GM18520 (cell line): ENCODE measurements around the gene KCNE5.
"Not testable (repeated sequence)": the region's sequence is repeated elsewhere in the genome, so short reads cannot be mapped to it uniquely, and the experiment has no call there.

Source experiments
- ATAC-seq: cut with Tn5 transposase; IDR thresholded peaks from one replicate; pipeline ENCODE4 v1.9.1; 2021; ENCODE audit not compliant: unreplicated experiment

Gene KCNE5, protein sequence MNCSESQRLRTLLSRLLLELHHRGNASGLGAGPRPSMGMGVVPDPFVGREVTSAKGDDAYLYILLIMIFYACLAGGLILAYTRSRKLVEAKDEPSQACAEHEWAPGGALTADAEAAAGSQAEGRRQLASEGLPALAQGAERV

DNA sequence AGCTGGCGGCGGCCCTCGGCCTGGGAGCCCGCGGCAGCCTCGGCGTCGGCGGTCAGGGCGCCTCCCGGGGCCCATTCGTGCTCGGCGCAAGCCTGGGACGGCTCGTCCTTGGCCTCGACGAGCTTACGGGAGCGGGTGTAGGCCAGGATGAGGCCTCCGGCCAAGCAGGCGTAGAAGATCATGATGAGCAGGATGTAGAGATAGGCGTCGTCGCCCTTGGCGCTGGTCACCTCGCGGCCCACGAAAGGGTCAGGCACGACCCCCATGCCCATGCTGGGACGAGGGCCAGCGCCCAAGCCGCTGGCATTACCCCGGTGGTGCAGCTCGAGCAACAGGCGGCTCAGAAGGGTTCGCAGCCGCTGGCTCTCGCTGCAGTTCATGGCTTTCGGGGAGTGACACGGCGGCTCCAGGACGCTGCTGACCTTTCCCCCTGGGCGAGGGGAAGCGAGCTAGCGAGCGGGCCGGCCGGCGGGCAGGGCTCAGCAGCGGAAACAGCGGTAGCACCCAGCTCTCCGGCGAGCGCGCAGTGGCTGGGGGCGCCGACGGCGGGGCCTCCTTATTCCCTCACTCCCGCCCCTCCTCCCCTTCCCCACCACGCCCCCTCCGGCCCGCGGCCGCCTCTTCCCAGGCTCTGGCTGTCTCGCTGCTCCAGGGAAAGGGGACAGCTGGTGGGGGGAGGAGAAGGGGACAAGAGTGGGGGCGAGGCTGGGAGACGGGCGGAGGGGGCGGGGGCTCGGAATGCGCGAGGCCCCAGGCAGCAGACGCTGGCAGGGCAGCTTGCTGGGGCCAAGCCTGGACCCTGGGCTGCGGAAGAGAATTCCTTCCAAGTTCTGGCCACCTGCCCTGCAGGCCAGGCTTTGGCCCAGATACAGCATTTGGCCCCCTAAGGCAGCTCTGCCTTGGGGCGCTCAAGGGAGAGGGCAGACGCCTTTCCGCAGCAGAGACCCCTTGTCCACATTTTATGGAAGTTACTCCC lies at the start of gene KCNE5:
TSS of gene KCNE5 (minus strand) at position 532 of the 976 bp plus-strand sequence. CDS start at position 380, 152 bp downstream.
- no peak for ATAC-seq

DNA sequence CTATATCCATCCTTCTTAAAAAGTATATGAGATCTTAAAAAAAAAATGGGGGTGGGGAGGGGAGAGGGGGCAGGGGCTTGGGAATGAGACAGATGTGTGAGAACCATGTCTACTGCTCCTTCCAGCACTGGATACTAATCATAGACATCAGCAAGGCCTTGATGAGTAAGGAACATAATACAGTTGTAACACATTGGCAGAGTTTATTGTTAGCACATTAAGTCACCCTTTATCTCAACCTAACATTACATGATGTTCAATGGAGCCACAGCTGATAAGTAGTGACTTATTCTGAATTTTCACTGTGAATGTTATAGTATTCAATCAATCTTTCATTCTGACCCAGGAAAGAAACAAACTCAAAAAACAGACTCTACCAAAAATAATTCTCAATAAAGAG lies 47.3 kb upstream of the KCNE5 start:
- no peak for ATAC-seq

DNA sequence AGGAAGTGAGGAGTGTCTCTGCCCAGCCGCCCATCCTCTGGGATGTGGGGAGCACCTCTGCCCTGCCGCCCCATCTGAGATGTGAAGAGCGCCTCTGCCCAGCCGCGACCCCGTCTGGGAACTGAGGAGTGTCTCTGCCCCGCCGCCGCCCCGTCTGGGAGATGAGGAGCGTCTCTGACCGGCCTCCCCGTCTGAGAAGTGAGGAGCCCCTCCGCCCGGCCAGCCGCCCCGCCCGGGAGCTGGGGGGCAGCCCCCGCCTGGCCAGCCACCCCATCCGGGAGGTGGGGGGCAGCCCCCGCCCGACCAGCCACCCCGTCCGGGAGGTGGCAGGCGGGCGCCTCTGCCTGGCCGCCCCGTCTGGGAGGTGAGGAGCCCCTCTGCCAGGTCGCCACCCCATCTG lies 46.2 kb upstream of the KCNE5 start:
- ATAC-seq = not testable (repeated sequence)

DNA sequence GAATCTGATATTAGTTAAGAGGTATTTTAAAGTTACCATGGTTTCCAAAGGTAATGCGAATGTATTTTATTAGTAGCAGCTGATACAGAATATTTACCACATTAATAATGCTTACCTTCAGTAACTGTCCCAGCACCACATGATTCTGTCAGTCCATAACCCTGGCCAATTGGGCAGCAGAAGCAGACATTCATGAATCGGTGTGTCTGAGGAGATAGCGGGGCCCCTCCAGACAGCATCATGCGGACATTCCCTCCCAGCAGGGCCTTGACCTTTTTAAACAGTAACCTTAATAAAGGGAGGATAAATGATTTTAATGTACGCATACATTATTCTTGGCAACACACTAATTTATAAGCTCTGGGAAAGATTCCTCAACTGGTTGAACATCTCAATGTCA lies 43.0 kb upstream of the KCNE5 start:
- ATAC-seq = no peak

DNA sequence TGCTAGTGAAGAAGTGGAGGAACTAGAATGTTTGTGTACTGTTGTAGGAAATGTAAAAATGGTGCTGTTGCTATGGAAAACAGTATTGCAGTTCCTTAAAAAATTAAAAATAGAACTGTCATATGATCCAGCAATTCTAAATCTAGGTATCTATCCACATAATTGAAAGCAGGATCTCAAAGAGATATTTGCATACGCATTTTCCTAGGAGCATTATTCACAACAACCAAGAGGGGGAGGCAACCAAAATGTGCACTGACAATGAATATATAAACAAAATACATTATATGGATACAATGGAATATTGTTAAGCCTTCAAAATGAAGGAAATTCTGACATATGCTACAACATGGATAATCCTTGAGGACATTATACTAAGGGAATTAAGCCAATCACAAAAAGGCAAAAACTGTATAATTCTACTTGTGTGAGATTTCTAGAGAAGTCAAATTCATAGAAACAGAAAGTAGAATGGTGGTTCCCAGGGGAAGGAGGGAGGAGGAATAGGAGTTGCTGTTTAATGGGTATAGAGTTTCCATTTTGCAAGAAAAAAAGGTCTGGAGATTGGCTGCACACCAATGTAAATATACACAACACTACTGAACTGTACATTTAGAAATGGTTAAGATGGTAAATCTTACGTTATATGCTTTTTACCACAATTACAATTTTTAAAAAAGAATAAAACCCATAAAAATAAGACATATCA lies 35.6 kb upstream of the KCNE5 start:
- no peak for ATAC-seq

DNA sequence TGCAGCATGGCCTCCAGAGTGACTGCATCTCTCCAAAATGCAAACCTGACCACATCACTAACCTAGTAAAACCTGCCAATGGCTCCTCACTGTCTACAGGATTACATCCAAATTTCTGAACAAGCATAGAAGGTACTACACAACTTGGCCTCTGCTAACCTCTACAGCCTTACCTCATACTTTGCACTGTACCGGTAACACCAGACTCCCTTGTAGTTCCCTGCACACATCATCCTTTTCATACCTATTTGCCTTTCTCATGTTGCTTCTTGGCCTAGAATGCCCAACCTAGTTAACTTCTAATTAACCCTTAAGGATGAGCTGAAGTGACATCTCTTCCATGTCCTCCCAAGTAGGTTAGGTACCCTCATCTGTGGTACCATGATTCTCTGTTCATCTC lies 33.4 kb upstream of the KCNE5 start:
- ATAC-seq = no peak

DNA sequence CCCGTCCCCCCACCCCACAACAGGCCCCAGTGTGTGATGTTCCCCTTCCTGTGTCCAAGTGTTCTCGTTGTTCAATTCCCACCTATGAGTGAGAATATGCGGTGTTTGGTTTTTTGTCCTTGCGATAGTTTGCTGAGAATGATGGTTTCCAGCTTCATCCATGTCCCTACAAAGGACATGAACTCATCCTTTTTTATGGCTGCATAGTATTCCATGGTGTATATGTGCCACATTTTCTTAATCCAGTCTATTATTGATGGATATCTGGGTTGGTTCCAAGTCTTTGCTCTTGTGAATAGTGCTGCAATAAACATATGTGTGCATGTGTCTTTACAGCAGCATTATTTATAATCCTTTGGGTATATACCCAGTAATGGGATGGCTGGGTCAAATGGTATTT lies 32.4 kb upstream of the KCNE5 start:
- not testable (repeated sequence) for ATAC-seq

DNA sequence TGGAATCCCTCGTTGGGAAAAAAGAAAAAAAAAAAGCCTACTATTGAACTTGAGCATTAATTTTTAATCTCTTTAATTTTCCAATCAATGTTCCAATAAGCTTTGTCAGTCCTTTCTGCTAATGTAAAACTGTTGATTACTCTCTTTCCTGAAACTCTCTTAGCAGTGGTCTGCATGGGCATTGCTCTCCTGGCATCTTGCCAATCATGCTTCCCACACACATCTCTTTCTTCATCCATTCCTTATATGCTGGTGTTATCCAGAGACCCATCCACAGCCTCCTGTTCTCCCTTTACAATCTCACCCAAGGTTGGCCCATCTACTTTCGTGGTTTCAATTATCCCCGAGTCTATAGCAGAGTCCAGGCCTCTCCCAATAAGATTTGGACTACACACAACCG lies 31.8 kb upstream of the KCNE5 start:
- no peak for ATAC-seq

DNA sequence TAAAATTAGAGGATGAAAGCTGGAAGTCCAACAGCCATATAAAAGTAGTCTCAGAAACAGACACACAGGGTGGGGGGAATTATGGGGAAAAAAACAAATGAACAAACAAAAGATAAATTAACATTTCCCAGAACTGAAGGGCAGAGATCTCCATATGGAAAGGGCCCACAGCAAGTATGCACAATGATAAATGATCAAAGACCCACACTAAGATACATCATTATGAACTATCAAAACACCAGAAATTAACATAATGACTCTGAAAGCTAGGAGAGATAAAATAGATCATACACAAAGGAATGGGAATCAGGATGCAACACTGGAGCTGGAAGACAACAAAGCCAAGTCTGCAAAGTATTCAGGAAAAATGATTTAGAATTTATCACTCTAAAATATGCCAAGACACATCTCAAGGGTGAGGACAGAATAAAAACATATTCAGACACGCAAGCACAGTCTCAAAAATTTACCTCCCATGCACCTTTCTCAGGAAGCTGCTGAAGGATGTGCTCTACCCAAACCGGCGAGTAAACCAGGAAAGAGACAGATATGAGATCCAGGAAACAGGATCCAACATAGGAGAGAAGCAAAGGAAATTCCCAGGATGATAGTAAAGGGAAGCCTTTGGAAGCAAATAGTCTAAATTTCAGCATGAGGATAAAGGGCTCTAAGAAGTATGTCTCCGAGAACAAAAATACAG lies 30.7 kb upstream of the KCNE5 start:
- ATAC-seq = no peak

DNA sequence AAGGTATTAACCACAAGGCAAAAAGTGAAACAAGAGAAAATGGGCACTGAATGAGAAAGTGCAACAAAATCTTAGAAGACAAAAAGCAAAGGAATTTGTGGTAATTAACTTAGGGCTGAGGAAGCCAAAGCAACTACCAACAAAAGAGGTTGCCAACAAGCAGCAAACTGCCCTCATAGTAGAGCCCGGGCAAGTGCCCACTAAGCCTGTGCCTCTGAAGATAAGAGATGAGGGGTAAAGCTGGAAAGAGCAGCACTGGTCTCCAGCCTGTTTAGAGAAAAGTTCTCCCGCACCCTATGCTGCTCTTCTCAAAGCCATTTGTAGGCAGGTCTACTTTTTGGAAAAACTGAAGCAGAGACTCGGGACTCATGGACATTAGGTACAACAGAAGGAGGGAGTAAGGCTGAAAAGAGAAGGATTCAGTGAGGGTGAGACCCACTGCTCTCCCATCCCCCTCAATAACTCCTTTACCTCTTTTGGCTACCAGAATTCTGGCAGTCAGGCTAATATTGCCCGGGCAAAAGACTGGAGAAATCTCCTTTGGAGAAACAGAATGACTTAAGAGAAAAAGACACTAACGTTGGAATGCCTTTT lies 29.6 kb upstream of the KCNE5 start:
- ATAC-seq = no peak

DNA sequence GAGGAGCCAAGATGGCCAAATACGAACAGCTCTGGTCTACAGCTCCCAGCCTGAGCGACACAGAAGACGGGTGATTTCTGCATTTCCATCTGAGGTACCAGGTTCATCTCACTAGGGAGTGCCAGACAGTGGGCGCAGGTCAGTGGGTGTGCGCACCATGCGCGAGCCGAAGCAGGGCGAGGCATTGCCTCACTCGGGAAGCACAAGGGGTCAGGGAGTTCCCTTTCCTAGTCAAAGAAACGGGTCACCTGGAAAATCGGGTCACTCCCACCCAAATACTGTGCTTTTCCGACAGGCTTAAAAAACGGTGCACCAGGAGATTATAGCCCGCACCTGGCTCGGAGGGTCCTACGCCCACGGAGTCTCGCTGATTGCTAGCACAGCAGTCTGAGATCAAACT lies 19.7 kb upstream of the KCNE5 start:
- not testable (repeated sequence) for ATAC-seq

DNA sequence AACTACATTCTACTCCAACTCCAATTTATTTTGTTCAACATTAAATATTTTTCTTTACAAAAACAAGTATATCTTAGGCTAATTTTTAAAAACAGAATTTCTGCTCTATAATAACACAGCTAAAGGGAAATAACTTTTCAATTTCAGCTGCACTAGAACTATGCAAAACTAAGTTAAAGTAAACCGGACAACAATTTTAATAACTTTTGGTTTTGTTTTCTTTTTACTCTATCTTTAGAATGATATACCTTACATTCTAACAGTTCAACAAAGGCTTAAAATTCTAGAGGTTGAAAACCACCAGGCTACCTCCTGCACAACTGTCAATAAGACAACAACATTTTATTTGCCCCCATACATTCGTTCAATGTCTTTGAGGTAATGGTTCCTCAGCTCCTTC lies 18.7 kb upstream of the KCNE5 start:
- no peak for ATAC-seq

DNA sequence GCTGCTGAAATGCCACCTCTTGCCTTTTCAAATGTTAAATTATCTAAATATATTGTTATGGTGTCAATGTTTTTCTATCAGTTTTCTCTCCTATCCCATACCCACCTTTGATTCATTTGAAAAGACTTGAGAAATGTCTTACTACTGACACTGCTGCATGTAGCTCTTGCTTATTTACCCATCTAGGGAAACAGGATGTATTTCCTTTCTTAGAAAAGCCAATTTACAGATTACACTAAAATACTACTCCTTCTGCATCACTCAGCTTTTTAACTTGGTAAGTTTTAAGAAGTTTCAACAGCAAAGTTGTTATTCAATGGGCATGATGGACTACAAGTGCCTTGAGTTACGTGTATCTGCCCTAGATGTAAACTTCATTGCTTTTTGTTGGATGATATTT lies 13.2 kb upstream of the KCNE5 start:
- no peak for ATAC-seq

DNA sequence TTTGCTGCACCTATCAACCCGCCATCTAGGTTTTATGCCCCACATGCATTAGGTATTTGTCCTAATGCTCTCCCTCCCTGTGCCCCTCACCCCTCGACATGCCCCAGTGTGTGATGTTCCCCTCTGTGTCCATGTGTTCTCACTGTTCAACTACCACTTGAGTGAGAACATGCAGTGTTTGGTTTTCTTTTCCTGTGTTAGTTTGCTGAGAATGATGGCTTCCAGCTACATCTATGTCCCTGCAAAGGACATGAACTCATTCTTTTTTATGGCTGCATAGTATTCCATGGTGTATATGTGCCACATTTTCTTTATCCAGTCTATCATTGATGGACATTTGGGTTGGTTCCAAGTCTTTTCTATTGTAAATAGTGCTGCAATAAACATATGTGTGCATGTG lies 12.5 kb upstream of the KCNE5 start:
- ATAC-seq = not testable (repeated sequence)

DNA sequence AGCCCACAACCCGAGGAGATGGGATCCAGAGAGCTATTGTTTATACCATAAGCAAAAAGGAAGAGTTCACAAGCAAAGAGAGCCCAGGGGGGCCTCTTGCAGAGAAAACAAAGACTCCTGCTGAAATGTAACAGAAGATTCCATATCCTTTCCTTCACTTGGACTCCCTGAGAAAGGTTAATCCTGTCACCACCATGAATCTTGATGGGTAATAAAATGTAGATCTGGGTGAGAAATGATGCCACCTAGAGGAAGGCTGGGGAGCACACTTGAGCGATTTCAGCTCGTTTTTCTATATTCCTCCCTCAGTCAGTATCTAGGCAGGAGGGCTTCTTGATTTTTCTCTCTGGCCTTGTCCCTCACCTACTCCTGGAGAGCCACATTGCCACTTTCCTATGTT lies 10.2 kb upstream of the KCNE5 start:
- no peak for ATAC-seq

DNA sequence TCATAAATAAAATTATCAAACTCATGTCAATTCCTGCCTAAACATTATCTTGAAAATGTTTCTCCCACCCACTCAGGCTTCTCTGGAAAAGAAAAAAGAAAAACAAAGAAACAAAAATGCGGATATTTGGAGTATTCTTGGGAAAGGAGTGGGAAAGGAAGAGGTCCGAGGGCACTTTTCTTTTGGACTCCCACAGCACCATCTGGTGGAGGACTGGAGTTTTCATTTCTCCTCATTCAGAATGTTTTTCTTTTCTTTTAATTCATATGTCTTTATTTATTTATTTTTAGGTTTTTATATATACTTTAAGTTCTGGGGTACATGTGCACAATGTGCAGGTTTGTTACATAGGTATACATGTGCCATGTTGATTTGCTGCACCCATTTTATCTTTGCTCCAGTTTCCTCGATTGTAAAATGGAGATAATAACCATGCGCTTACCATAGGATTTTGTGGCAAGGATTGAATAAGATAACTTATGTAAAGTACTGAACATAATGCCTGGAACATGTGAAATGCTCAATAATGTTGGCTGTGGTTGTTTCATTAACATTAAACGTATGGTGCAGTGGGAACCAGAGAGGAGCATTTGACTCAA lies 8.0 kb upstream of the KCNE5 start:
- ATAC-seq = no peak

DNA sequence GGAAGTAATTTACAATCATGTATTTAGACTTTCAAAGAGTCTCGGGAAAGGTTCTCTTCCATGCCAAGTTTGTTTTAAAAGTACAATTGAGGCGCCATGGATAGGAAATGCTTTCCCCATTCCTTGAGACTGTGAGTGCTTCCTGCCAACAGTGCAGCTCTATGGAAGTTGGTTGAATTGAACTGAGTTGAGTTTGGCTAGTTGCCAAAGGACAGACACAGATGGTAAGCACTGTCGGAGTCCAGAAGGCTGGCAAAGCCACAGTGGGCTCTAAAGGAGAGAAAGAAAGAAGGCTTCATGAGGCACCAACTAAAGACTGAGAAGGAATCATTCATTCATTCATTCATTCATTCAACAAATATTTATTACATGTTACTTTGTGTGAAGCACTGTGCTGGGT lies 4.3 kb upstream of the KCNE5 start:
- no peak for ATAC-seq

DNA sequence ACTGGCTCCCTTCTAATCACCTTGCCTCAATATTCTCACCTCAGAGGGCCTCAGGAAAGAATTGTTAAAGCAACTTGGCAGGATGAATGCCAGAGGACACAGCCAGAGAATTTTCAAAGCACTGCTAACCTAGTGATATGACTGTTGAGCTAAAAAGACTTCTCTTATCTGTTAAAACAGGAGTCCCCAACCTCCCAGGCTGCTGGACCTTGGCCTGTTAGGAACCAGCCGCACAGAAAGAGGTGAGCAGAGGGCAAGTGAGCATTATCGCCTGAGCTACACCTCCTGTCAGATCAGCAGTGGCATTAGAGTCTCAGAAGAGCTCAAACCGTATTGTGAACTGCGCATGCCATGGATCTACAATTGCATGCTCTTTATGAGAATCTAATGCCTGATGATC lies 1.7 kb upstream of the KCNE5 start:
- no peak for ATAC-seq

DNA sequence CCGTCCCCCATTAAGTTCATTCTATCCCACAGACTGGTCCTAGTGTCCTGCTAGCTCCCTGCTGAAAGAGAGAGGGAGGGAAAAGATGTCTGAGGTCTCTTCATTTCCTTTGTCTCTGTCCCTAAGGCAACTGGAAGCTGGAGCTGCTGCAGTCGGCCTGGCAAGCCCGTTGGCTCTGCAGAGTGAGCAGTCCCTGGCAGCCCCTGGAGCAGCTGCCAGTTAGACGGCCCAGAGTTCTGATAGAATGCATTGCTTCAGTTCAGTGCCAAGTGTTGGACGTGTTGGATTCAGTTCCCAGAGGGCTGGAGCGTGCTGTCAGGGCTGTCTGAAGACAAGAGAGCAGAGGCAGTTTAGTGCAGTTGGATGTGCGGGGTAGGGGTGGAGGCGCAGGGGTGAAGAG lies 975 bp downstream of the KCNE5 start:
- ATAC-seq = no peak

DNA sequence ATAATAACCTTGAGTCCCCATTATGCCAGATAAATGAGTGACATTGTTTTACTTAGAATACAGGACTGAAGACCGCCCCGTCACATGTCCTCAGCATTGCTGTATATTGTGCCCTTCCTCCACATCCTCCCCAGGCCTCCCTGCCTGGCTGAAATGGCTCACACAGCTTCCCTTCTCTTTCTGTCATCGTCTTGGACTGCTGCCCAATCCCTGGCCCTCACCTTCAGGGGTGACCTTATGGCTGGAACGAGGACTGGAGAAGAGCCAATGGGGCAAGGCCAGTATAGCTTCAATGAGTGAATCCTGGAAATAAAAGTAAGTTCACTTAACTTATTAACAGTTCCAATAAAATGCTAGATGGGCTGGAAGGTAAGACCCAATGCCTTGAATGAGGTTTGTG lies 2.7 kb downstream of the KCNE5 start:
- ATAC-seq = no peak

DNA sequence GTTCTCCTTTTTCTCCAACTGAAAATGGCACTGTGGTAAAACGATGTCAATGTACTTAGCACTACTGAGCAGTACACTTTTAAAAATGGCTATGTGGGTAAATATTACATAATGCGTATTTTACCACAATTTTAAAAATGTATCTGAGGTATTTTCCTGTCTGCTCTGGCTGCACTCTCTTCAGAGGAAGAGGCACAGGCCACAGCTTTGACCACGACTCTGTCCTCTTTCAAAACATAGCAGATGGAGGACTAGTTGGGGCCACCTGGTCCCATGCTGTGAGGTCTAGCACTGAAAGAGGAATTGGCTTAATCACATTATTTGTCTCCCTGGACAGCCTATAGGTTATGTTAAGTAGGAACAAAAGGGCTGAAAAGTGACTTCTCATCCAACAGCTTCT lies 5.2 kb downstream of the KCNE5 start:
- ATAC-seq = no peak
